ENCODE data around the gene LRRFIP2. TPM values are rescaled to one million over a fixed set of nuclear protein-coding genes. Genes with fewer than 3 reads are reported as not detected.
"Not testable (repeated sequence)": the region's sequence is repeated elsewhere in the genome, so short reads cannot be mapped to it uniquely, and the experiment has no call there.

LRRFIP2 gene
- total and polyA plus RNA-seq, 5 experiments from 2014 or later, result 11.2 to 34.0 (median 14.6) TPM

- H3K36me3 Mint-ChIP-seq, POLR2A ChIA-PET, H3K9me3 Mint-ChIP-seq, ATAC-seq, DNase-seq, H3K4me1 Mint-ChIP-seq, H3K27me3 Mint-ChIP-seq, H3K4me3 Mint-ChIP-seq, H3K27ac Mint-ChIP-seq: not testable (repeated sequence)
Measured at GRCh38 chr3:37208576-37208975, 34.2 kb upstream of the LRRFIP2 start.

- H3K27me3 Mint-ChIP-seq, H3K9me3 Mint-ChIP-seq, ATAC-seq, H3K36me3 Mint-ChIP-seq, H3K4me1 Mint-ChIP-seq, POLR2A ChIA-PET, DNase-seq, H3K4me3 Mint-ChIP-seq, H3K27ac Mint-ChIP-seq: not testable (repeated sequence)
Measured at GRCh38 chr3:37208008-37208407, 33.6 kb upstream of the LRRFIP2 start.

- ATAC-seq, H3K27ac Mint-ChIP-seq, POLR2A ChIA-PET, H3K36me3 Mint-ChIP-seq, H3K4me1 Mint-ChIP-seq, H3K9me3 Mint-ChIP-seq, H3K27me3 Mint-ChIP-seq, H3K4me3 Mint-ChIP-seq, DNase-seq: not testable (repeated sequence)
Measured at GRCh38 chr3:37206041-37206440, 31.7 kb upstream of the LRRFIP2 start.

GRCh38 chr3:37204314-37204713, 29.9 kb upstream of the LRRFIP2 start:
- DNase-seq (no peak), ATAC-seq (no peak)
- H3K4me1 Mint-ChIP-seq, result peaks cover 0 to 1% (median 0%) of the 10 kb centered on the region in 4 donors
- no peaks in the 10 kb centered on the region for H3K9me3 Mint-ChIP-seq
- no peak overlapping the region for H3K4me3 Mint-ChIP-seq
- POLR2A ChIA-PET, result no interaction called here
- peak overlapping the region in 2 of 10 donors; percentile 18 to 70 for H3K27ac Mint-ChIP-seq
- H3K36me3 Mint-ChIP-seq, result no peaks in the 10 kb centered on the region
- no peaks in the 10 kb centered on the region for H3K27me3 Mint-ChIP-seq

- DNase-seq, result no peak
- POLR2A ChIA-PET, result no interaction called here
- no peaks in the 10 kb centered on the region for H3K36me3 Mint-ChIP-seq
- no peak overlapping the region for H3K27ac Mint-ChIP-seq
- no peaks in the 10 kb centered on the region for H3K9me3 Mint-ChIP-seq
- no peak for ATAC-seq
- H3K4me3 Mint-ChIP-seq, result no peak overlapping the region
- H3K4me1 Mint-ChIP-seq, result peaks cover 0 to 1% (median 0%) of the 10 kb centered on the region in 4 donors
- peaks cover 0 to 5% (median 1%) of the 10 kb centered on the region in 5 donors for H3K27me3 Mint-ChIP-seq
Measured at GRCh38 chr3:37202035-37202434, 27.7 kb upstream of the LRRFIP2 start.

GRCh38 chr3:37200141-37200540, 25.8 kb upstream of the LRRFIP2 start:
- no peak for DNase-seq
- Mint-ChIP-seq H3K4me3 (no peak overlapping the region), H3K27ac (no peak overlapping the region), H3K36me3 (no peaks in the 10 kb centered on the region), H3K9me3 (no peaks in the 10 kb centered on the region), H3K4me1 (no peaks in the 10 kb centered on the region), H3K27me3 (peaks cover 0 to 5% (median 2%) of the 10 kb centered on the region in 5 donors)
- no peak for ATAC-seq
- POLR2A ChIA-PET, result no interaction called here

GRCh38 chr3:37198996-37199395, 24.6 kb upstream of the LRRFIP2 start:
- ATAC-seq, result no peak
- DNase-seq, result no peak
- Mint-ChIP-seq H3K27ac (no peak overlapping the region), H3K4me1 (no peaks in the 10 kb centered on the region), H3K4me3 (no peak overlapping the region), H3K27me3 (peaks cover 0 to 5% (median 2%) of the 10 kb centered on the region in 5 donors), H3K36me3 (no peaks in the 10 kb centered on the region), H3K9me3 (no peaks in the 10 kb centered on the region)
- POLR2A ChIA-PET, result no interaction called here

- POLR2A ChIA-PET, result no interaction called here
- Mint-ChIP-seq H3K4me1 (no peaks in the 10 kb centered on the region), H3K4me3 (no peak overlapping the region), H3K9me3 (no peaks in the 10 kb centered on the region), H3K36me3 (no peaks in the 10 kb centered on the region), H3K27ac (no peak overlapping the region), H3K27me3 (peaks cover 0 to 5% (median 2%) of the 10 kb centered on the region in 5 donors)
- no peak for DNase-seq
- no peak for ATAC-seq
Measured at GRCh38 chr3:37198547-37198946, 24.2 kb upstream of the LRRFIP2 start.

GRCh38 chr3:37197810-37198371, 23.5 kb upstream of the LRRFIP2 start:
- no peaks in the 10 kb centered on the region for H3K4me1 Mint-ChIP-seq
- H3K27me3 Mint-ChIP-seq, result peaks cover 0 to 5% (median 2%) of the 10 kb centered on the region in 5 donors
- ATAC-seq (no peak), DNase-seq (no peak)
- H3K27ac Mint-ChIP-seq, result no peak overlapping the region
- POLR2A ChIA-PET, result no interaction called here
- no peaks in the 10 kb centered on the region for H3K9me3 Mint-ChIP-seq
- H3K36me3 Mint-ChIP-seq, result no peaks in the 10 kb centered on the region
- no peak overlapping the region for H3K4me3 Mint-ChIP-seq

- Mint-ChIP-seq H3K4me3 (no peak overlapping the region), H3K4me1 (no peaks in the 10 kb centered on the region), H3K27me3 (peaks cover 0 to 5% (median 2%) of the 10 kb centered on the region in 5 donors), H3K27ac (no peak overlapping the region), H3K36me3 (no peaks in the 10 kb centered on the region), H3K9me3 (no peaks in the 10 kb centered on the region)
- ATAC-seq (no peak), DNase-seq (no peak)
- POLR2A ChIA-PET, result no interaction called here
Measured at GRCh38 chr3:37194533-37194932, 20.2 kb upstream of the LRRFIP2 start.

- POLR2A ChIA-PET, result no interaction called here
- Mint-ChIP-seq H3K36me3 (no peaks in the 10 kb centered on the region), H3K4me1 (no peaks in the 10 kb centered on the region), H3K4me3 (no peak overlapping the region), H3K27me3 (peaks cover 0 to 1% (median 0%) of the 10 kb centered on the region in 5 donors), H3K9me3 (no peaks in the 10 kb centered on the region), H3K27ac (peak overlapping the region in 1 of 10 donors; percentile 54)
- ATAC-seq, result no peak
- no peak for DNase-seq
Measured at GRCh38 chr3:37190667-37191066, 16.3 kb upstream of the LRRFIP2 start.

- POLR2A ChIA-PET, result interaction anchor here (0.7 kb wide), 1 partner anchor 148 kb away, joined by 7 read pairs; no protein-coding TSS in a partner anchor
- no peaks in the 10 kb centered on the region for H3K9me3 Mint-ChIP-seq
- DNase-seq, result no peak
- ATAC-seq, result no peak
- H3K27me3 Mint-ChIP-seq, result no peaks in the 10 kb centered on the region
- H3K4me1 Mint-ChIP-seq, result no peaks in the 10 kb centered on the region
- no peaks in the 10 kb centered on the region for H3K36me3 Mint-ChIP-seq
- H3K4me3 Mint-ChIP-seq, result no peak overlapping the region
- H3K27ac Mint-ChIP-seq, result no peak overlapping the region
Measured at GRCh38 chr3:37189109-37189508, 14.7 kb upstream of the LRRFIP2 start.

GRCh38 chr3:37183976-37184375, 9.6 kb upstream of the LRRFIP2 start:
- Mint-ChIP-seq H3K9me3 (no peaks in the 10 kb centered on the region), H3K4me3 (no peak overlapping the region), H3K27ac (no peak overlapping the region), H3K36me3 (peaks cover 0 to 6% (median 0%) of the 10 kb centered on the region in 3 donors), H3K27me3 (no peaks in the 10 kb centered on the region), H3K4me1 (peaks cover 0 to 22% (median 7%) of the 10 kb centered on the region in 4 donors)
- POLR2A ChIA-PET, result no interaction called here
- DNase-seq, result no peak
- ATAC-seq, result no peak

- peaks cover 1 to 24% (median 7%) of the 10 kb centered on the region in 4 donors for H3K4me1 Mint-ChIP-seq
- peaks cover 0 to 6% (median 0%) of the 10 kb centered on the region in 3 donors for H3K36me3 Mint-ChIP-seq
Measured at GRCh38 chr3:37183375-37183831, 9.0 kb upstream of the LRRFIP2 start.

More at GRCh38 chr3:37183375-37183831, 9.0 kb upstream of the LRRFIP2 start:
- DNase-seq, result no peak
- Mint-ChIP-seq H3K27me3 (no peaks in the 10 kb centered on the region), H3K4me3 (no peak overlapping the region), H3K9me3 (no peaks in the 10 kb centered on the region), H3K27ac (peak overlapping the region in 2 of 10 donors; percentile 37 to 62)
- no peak for ATAC-seq
- POLR2A ChIA-PET, result interaction anchor here (0.6 to 0.7 kb wide), 2 partner anchors 124 to 1300 kb away, joined by 3 to 4 read pairs; no protein-coding TSS in a partner anchor

Data from naive thymus-derived CD8-positive, alpha-beta T cell (primary cell).